ENCODE data around the gene SBK2.

SBK2 gene

GRCh38 chr19:55486043-55486970 is 50.6 kb downstream of the SBK2 start:
- no peak for DNase-seq (ENCODE audit: low spot score)

GRCh38 chr19:55485439-55486011 is 51.4 kb downstream of the SBK2 start:
- no peak for DNase-seq (ENCODE audit: low spot score)

- DNase-seq (ENCODE audit: low spot score), result peak; percentile 41
Observed at GRCh38 chr19:55484593-55485438, 52.1 kb downstream of the SBK2 start, which contains the start of gene NAT14. Gene NAT14 (plus strand): TSS chr19:55485188. CDS start chr19:55485709, 521 bp downstream.

- no peak for DNase-seq (ENCODE audit: low spot score)
Observed at GRCh38 chr19:55483706-55484592, 53.0 kb downstream of the SBK2 start.

- DNase-seq (ENCODE audit: low spot score), result no peak
Observed at GRCh38 chr19:55482967-55483705, 53.8 kb downstream of the SBK2 start.

GRCh38 chr19:55482156-55482961 is 54.6 kb downstream of the SBK2 start:
- no peak for DNase-seq (ENCODE audit: low spot score)

GRCh38 chr19:55481794-55482155 is 55.2 kb downstream of the SBK2 start:
- no peak for DNase-seq (ENCODE audit: low spot score)

- no peak for DNase-seq (ENCODE audit: low spot score)
Observed at GRCh38 chr19:55481148-55481793, 55.7 kb downstream of the SBK2 start.

- DNase-seq (ENCODE audit: low spot score), result no peak
Observed at GRCh38 chr19:55479451-55480230, 57.3 kb downstream of the SBK2 start.

GRCh38 chr19:55479045-55479444 is 57.9 kb downstream of the SBK2 start:
- no peak for DNase-seq (ENCODE audit: low spot score)

All from CD4-positive, alpha-beta T cell treated with Interleukin-15 for 4 hours (primary cell).